NCI-H2171 treated with DMSO at 0.1 percent for 48 hours (cell line): ENCODE measurements around the gene NFE2L1.

Source experiments
- DNase-seq: peaks from one replicate; lab custom pipeline; 2025; lab: John Stamatoyannopoulos, UW

NFE2L1 gene

GRCh38 chr17:48047113-48047740, 932 bp upstream of the NFE2L1 start:
- DNase-seq: no peak

DNA sequence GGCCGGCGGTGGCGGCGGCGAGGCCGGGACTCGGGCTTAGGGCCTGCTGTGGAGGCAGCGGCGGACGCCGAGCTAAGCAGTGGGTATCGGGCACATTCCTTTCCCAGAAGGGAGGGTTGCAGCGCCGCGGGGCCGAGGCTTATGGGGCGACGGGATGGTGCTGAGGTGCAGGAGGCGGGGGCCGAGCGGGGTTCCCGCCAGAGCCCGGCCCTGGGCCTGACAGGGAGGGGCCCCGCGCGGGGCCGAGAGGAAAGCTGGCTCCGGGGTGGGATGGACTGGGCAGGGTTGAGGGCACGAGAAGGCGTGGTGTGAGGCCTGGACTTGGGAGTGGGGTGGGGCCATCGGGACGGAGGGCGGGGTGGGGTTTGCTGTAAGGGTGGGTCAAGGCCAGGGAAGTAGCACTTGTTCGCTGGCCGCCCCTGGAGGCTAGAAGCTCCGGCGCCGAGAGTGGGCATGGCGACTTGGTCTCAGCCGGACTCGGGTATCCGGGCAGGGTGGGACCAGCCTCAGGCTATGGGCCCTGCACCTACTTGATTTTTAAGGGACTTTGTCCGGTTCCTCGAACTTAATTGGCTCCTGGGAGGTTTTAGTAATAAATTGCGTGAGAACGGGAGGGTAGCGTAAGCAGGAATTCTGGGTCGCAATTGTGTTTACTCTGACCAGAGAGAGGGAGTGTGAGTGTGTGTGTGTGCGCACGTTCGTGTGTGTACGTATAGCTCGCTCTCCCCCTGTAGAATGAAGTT, 396 bp downstream of the NFE2L1 start:
- DNase-seq: no peak

DNA sequence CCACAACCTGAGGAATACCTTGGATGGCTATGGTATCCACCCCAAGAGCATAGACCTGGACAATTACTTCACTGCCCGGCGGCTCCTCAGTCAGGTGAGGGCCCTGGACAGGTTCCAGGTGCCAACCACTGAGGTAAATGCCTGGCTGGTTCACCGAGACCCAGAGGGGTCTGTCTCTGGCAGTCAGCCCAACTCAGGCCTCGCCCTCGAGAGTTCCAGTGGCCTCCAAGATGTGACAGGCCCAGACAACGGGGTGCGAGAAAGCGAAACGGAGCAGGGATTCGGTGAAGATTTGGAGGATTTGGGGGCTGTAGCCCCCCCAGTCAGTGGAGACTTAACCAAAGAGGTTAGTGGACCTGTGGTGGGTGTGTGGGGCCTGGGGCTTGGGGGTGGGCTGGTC, 3.1 kb downstream of the NFE2L1 start:
- DNase-seq: no peak

DNA sequence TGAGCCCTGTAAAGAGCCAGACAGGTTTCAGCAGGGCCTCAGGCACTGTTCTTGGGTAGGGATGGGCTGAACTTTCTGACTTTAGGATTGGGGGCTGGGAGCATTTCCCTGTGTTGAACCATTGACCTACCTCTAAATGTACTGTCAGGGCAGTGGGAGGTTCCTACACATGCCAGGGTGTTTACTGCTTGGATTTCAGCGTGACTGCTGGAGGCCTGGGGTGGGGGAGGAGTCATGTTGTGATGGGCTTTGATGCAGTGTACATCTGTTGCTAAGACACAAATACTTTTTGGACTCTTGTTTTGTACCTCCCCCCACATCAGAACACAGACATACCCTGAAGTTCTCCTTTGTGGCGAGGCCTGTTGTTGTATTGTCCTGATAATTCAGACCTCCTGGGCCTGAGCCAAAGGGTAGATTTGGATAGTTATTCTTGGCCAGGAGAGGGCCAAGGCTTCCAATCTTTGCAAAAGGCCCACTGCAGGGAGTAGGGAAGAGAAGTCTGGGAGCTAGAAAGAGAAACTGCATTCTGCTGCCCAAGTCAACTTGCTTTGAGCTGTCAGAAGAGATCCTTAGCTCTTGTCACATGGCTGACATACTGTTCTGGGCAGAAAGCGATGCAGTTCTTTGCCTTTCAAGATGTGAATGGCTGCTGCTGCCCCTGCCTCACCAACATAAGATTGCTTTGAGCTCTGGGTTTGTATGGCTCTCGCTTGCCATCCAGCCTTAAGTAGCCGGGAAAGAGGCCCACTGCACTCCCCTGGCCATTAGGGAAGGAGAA, 3.7 kb downstream of the NFE2L1 start:
- DNase-seq: no peak

- DNase-seq: peak; percentile 59
Measured at GRCh38 chr17:48052956-48053757, 5.0 kb downstream of the NFE2L1 start.

GRCh38 chr17:48053758-48054237, 5.6 kb downstream of the NFE2L1 start:
- no peak for DNase-seq

GRCh38 chr17:48054238-48055185, 6.4 kb downstream of the NFE2L1 start:
- DNase-seq: peak; percentile 95

DNA sequence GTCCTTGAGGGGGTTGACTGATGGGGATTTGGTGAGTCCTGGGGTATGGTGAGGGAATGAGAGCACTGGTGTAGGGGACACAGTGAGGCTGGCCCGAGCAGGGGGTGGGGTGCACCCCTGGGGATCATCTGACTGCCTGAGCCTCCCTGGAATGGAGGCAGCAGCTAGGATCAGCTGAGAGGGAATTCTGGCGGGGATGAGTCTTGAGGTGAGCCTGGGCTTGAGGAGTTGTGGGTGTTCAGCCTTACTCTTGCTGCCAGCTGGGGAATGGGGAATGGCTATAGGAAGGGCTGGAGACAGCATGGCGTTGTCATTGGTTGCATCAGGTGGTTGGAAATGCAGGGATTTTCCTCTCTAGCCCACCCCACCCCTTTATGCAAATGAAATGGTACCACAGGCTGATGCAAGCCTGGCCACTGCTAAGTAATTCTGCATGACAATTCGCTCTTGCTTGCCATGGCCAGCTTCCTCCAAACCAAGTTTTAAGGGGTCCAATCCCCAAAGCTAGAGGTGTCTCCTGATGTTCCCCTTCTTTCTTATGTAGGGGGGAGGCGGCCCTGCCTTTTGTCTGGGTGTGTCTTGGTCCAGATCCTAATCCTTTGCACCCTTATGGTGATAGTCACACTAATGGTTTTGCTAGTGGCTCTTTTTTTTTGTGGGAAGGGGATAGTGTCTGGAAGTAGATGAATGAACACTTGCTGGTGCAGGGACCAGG, 7.5 kb downstream of the NFE2L1 start:
- no peak for DNase-seq

DNA sequence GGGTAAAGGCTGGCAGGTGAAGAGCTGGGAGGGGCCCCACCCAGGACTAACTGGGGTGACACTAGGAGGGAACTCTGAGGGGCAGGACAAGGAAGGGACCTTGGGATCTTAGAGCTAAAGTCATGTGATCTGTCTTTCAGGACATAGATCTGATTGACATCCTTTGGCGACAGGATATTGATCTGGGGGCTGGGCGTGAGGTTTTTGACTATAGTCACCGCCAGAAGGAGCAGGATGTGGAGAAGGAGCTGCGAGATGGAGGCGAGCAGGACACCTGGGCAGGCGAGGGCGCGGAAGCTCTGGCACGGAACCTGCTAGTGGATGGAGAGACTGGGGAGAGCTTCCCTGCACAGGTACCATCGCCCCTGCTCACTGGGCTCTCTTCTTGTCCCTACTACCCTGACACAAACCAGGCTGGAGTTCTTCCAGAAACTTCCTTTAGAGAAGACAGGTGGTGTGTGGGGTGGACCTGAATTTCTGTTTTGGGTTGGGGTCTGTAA, 8.1 kb downstream of the NFE2L1 start:
- no peak for DNase-seq

GRCh38 chr17:48056879-48057278, 8.7 kb downstream of the NFE2L1 start:
- DNase-seq: no peak

DNA sequence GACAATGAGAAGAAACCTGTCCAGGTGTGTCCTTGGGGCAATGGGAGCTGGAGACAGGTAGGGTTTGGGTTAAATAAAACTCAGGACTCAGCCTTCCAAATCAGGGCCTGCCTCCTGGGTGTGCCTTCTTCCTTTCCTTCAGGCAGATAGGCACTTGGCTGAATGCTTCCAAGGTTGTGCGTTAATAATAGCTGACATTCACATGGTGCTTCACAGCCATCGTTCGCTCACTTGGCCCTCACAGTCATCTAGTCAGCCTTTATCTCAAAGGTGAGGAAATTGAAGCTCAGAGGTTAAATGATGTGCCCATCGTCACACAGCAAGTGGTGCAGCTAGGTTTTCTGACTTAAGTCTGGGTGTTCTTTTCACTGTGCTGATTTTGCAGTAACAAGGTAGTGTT, 9.5 kb downstream of the NFE2L1 start:
- no peak for DNase-seq

- no peak for DNase-seq
Measured at GRCh38 chr17:48058393-48059124, 10.4 kb downstream of the NFE2L1 start.

DNA sequence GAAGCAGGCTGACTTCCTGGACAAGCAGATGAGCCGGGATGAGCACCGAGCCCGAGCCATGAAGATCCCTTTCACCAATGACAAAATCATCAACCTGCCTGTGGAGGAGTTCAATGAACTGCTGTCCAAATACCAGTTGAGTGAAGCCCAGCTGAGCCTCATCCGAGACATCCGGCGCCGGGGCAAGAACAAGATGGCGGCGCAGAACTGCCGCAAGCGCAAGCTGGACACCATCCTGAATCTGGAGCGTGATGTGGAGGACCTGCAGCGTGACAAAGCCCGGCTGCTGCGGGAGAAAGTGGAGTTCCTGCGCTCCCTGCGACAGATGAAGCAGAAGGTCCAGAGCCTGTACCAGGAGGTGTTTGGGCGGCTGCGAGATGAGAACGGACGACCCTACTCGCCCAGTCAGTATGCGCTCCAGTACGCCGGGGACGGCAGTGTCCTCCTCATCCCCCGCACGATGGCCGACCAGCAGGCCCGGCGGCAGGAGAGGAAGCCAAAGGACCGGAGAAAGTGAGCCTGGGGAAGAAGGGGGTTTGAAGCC, 11.0 kb downstream of the NFE2L1 start:
- DNase-seq: no peak

DNA sequence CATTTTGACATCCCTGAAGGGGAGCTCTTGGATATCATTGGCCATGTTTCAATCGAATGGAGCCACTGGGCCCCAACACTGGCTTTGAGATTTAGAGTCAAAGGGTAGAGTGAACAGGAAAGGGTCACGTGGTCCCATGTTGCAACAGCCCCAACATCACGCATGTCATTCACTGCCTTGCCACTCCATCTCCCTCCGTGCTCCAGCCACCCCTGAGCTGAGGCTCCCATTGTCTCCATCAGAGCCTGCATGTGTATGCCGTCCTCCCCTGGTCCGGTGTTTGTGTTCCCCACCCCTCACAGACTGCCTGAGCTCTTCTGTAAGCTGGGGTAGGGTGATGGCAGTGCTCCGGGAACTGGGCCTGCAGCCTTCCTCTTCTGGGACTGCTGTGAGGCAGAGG, 12.1 kb downstream of the NFE2L1 start:
- no peak for DNase-seq

GRCh38 chr17:48062273-48062672, 14.1 kb downstream of the NFE2L1 start:
- DNase-seq: no peak

DNA sequence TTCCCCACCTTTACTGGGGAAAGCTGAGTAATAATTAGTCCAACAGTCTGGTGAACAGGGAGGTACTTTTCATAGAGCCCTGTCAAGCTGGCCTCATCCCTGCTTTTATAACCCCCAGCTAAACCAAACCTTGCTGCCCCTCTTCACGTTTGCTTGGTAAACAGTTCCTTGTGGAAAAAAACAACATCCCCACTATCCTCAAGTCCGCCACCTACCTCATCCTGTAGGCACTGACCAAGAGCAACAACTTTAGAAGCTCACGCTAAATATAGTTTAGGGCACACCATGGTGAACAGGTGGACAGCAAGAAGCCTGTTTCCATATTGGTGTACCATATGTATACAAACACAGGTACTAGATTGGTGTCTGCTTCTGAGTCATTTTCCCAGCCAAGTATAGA, 16.5 kb downstream of the NFE2L1 start:
- DNase-seq: no peak

- no peak for DNase-seq
Measured at GRCh38 chr17:48066192-48066591, 18.0 kb downstream of the NFE2L1 start.

DNA sequence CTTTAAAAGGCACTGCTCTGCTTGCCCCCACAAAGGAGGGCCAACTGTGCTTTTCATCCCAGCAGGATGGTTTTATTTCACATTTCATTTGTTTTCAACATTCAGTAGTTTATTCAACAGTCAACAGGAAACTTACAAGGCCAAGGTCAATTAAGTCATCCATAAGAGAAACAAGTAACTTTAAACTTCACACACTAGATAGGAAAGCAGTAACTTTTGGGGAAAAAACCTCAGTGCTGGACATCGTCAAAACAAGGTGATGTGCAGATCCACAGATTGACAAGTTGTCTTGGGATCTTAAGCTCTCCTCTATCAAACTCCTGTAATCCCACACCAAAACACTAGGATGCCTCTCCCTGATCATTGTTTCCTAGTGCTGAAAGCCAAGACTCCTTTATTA, 18.5 kb downstream of the NFE2L1 start:
- no peak for DNase-seq

DNA sequence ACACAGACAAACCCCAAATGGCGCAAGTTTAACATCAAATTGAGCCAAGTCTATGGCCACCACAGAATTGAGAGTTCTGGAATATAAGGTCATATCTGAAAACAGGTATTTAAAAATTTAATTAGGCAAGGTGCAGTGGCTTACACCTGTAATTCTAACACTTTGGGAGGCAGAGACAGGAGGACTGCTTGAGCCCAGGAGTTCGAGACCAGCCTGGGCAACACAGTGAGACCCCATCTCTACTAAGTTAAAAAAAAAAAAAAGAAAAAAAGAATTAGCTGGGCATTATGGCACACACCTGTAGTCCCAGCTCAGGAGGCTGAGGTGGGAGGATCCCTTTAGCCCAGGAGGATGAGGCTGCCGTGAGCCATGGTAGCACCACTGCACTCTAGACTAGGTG, 19.1 kb downstream of the NFE2L1 start:
- DNase-seq: no peak
